GM19035 (cell line): ENCODE measurements around the gene C11orf68.
"Not testable (repeated sequence)": the region's sequence is repeated elsewhere in the genome, so short reads cannot be mapped to it uniquely, and the experiment has no call there.

Experiments used
- ATAC-seq: cut with Tn5 transposase; IDR thresholded peaks from one replicate; pipeline ENCODE4 v1.9.1; 2021; ENCODE audit not compliant: unreplicated experiment

The C11orf68 gene

GRCh38 chr11:65918211-65919140, at the start of gene C11orf68:
TSS of gene C11orf68 (minus strand) at chr11:65919062. CDS start at chr11:65919031, 31 bp downstream.
- peak; percentile 63 for ATAC-seq

DNA sequence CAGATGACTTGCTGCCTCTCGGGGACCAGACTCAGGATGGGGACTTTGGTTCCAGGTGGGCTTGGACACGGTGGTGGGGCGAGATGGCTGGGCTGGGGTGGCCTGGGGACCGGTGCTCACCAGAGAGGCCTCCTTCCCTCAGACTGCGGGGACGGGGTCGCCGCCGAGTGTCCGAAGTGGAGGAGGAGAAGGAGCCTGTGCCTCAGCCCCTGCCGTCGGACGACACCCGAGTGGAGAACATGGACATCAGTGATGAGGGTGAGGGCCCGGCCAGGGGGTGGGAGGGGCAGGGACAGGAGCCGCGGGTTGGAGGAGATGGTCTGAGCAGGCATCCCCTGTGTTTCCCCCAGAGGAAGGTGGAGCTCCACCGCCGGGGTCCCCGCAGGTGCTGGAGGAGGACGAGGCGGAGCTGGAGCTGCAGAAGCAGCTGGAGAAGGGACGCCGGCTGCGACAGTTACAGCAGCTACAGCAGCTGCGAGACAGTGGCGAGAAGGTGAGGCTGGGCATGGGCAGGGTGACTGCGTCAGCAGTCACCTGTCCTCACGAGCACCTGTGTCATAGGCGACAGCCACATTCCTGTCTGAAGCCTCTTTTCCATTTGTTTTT, 48.6 kb upstream of the C11orf68 start:
- ATAC-seq: no peak

DNA sequence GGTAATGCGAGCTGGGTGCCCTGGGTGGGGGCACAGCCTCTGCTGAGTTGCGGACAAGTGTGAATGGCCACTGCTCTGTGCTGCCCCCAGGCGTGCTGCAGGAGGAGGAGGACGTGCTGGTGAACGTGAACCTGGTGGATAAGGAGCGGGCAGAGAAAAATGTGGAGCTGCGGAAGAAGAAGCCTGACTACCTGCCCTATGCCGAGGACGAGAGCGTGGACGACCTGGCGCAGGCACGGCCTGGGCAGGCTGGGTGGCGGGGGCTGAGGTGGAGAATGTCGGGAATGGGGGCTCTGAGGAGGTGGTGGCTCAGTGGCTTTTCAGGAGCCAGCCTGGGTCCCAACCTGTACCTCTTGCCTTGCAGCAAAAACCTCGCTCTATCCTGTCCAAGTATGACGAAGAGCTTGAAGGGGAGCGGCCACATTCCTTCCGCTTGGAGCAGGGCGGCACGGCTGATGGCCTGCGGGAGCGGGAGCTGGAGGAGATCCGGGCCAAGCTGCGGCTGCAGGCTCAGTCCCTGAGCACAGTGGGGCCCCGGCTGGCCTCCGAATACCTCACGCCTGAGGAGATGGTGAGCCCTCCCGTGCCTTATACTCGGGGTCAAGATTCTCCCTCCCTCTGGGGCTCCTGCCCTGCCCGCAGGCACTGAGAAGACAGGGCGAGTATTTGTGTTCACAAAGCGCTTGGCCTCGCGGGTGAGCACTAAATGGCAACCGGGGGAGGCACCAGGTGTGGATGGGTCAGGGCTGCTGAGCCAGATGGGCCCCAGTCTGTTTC, 47.3 kb upstream of the C11orf68 start:
- no peak for ATAC-seq

DNA sequence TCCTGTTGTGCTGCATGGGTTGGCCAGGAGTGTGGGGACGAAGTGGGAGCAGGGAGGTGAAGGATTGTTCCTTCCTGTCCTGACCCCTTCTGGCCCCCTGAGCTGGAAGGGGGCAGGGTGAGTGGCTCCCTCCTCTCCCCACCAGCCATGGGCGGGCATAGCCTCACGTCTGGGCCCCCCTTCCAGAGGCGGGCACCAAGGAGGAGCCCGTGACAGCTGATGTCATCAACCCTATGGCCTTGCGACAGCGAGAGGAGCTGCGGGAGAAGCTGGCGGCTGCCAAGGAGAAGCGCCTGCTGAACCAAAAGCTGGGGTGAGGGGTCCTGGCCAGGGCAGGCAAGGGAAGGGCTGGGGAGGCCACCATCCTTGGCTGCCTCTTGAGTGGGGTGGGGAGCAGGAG, 46.0 kb upstream of the C11orf68 start:
- no peak for ATAC-seq

- ATAC-seq: no peak
These were observed 43.3 kb upstream of the C11orf68 start for GRCh38 chr11:65962141-65962564.

GRCh38 chr11:65961267-65962140, 42.6 kb upstream of the C11orf68 start, which contains the start of gene SART1:
TSS of gene SART1 (plus strand) at chr11:65961734. CDS start at chr11:65961781, 47 bp downstream.
- ATAC-seq: peak; percentile 90

DNA sequence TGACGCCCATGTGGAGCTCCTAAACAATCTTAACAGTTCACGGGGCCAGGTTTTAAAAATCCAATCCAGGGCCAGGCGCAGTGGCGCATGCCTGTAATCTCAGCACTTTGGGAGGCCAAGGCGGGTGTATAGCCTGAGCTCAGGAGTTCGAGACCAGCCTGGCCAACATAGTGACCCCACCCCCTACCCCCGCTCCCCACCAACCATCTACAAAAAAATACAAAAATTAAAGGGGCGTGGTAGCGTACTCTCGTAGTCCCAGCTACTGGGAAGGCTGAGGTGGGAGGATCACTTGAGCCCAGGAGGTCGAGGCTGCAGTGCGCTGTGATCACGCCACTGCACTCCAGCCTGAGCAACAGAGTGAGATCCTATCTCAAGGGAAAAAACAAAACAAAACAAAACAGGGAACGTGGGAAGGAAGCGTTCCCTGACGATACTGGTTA, 42.0 kb upstream of the C11orf68 start:
- no peak for ATAC-seq

- no peak for ATAC-seq
These were observed 40.0 kb upstream of the C11orf68 start for GRCh38 chr11:65958774-65959420.

DNA sequence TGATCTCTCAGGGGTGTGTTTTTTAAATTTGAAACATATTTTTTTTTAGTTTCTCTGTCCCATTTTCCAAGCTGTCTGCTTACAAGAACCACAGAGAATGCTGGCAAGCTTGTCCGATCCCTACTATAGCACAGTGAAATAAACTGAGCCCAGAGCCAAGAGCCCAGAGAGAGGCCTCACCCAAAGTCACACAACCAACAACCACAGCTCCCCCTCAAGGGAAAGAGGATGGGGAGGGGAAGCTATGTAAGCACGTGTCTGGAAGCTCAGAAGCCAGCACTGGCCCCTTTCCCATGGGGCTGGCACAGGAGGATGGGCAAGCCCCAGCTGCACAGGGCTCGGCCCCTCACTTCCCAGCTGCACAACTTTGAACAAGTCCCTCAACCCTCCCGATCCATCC, 39.4 kb upstream of the C11orf68 start:
- ATAC-seq: no peak

- no peak for ATAC-seq
These were observed 35.9 kb upstream of the C11orf68 start for GRCh38 chr11:65954771-65955170.

GRCh38 chr11:65953471-65953870, 34.6 kb upstream of the C11orf68 start:
- no peak for ATAC-seq

GRCh38 chr11:65952052-65952521, 33.2 kb upstream of the C11orf68 start:
- ATAC-seq: no peak

DNA sequence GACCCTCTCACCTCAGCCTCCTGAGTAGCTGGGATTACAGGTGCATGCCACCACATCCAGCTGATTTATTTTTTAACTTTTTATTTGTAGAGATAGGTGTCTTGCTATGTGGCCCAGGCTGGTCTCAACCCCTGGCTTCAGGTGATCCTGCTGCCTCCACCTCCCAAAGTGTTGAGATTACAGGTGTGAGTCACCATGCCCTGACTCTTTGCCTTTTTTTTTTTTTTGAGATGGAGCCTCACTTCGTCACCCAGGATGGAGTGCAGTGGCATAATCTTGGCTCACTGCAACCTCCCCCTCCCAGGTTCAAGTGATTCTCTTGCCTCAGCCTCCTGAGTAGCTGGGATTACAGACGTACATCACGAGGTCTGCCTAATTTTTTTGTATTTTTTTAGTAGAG, 32.8 kb upstream of the C11orf68 start:
- not testable (repeated sequence) for ATAC-seq

GRCh38 chr11:65950711-65951110, 31.8 kb upstream of the C11orf68 start:
- ATAC-seq: not testable (repeated sequence)

DNA sequence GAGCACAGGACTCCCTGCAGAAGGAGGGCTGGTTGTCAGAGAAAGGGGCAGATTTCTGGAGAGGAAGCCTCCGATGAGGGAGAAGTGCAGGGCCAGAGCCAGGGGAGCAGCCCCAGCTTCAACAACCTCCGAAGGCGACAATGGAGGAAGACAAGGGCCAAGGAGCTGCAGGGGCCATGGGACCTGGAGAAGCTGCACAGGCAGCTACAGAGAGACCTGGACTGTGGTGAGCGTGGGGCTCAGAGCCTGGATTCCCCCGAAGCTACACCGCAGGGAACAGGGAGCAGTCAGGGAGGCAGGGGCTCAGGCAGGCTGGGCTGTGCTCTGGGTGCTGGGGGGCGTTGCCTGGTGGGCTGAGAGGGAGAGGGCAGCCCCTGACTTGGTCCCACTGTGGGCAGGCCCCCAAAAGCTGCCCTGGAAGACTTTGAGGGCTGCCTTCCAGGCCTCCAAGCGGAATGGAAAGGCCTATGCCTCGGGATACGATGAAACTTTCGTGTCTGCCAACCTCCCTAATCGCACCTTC, 28.8 kb upstream of the C11orf68 start:
- no peak for ATAC-seq

- no peak for ATAC-seq
These were observed 28.3 kb upstream of the C11orf68 start for GRCh38 chr11:65947133-65947532.

DNA sequence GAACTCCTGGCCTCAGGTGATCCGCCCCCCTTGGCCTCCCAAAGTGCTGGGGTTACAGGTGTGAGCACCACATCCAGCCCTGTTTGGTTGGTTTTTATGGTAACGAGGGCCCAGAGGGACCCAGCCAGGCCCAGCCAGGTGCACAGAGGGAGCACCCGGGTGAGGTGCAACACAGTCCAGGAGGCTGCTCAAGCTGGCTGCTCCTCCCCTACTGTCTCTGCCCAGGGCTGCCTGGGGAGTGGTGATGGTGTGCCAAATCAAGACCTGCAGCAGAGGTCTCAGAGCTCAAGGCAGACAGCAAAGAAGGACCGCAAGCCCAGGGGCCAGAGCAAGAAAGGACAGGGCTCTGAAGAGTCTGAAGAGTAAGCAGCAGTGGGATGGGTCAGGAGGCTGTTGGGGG, 27.8 kb upstream of the C11orf68 start:
- no peak for ATAC-seq

GRCh38 chr11:65945941-65946558, 27.2 kb upstream of the C11orf68 start:
- ATAC-seq: no peak

- ATAC-seq: no peak
These were observed 26.6 kb upstream of the C11orf68 start, which contains the start of gene TSGA10IP for GRCh38 chr11:65945430-65945911. TSS of gene TSGA10IP (plus strand) at chr11:65945480. CDS start at chr11:65945676, 196 bp downstream.
